Progenitor cell of endocrine pancreas (in vitro differentiated cells): ENCODE results near the gene CCRL2. TPM values are rescaled to one million over a fixed set of nuclear protein-coding genes. Genes with fewer than 3 reads are reported as not detected.

Experiments
- DNase-seq: peaks from one replicate; pipeline ENCODE4 v3.0.0; 2021; ENCODE audit warnings: low spot score; ENCODE audit not compliant: unreplicated experiment
- H3K27ac Mint-ChIP-seq: 2 replicates; pipeline ENCODE4 v1.8.0; 2021; ENCODE audit warnings: mild to moderate bottlenecking, moderate library complexity, mixed read lengths
- H3K27me3 Mint-ChIP-seq: 2 replicates; pipeline ENCODE4 v1.8.0; 2021; ENCODE audit warnings: mixed read lengths
- H3K36me3 Mint-ChIP-seq: 2 replicates; pipeline ENCODE4 v1.8.0; 2022; ENCODE audit warnings: mixed read lengths; ENCODE audit not compliant: insufficient read depth
- H3K4me1 Mint-ChIP-seq: 2 replicates; pipeline ENCODE4 v1.8.0; 2021; ENCODE audit warnings: low read depth, mixed read lengths
- H3K4me3 Mint-ChIP-seq: 2 replicates; pipeline ENCODE4 v1.8.0; 2021; ENCODE audit warnings: low read depth, mild to moderate bottlenecking, moderate library complexity, mixed read lengths
- H3K9me3 Mint-ChIP-seq: 2 replicates; pipeline ENCODE4 v1.8.0; 2021; ENCODE audit warnings: low read depth, mixed read lengths
- CTCF ChIP-seq: fragments of 200-600 bp; sonication (generic); IDR thresholded peaks from one replicate; pipeline ENCODE4 v1.5.0; 2021; ENCODE audit warnings: antibody characterized with exemption, mild to moderate bottlenecking; ENCODE audit not compliant: unreplicated experiment
- long read RNA-seq: library from polyadenylated mRNA; unstranded; transcript quantifications from one replicate; pipeline ENCODE4 v2.0.0, GENCODE V29; 2020
- total RNA-seq: library from RNA; stranded (reverse); gene quantifications from 2 replicates; pipeline ENCODE4 v1.2.1, GENCODE V29; 2021

CCRL2 gene, protein sequence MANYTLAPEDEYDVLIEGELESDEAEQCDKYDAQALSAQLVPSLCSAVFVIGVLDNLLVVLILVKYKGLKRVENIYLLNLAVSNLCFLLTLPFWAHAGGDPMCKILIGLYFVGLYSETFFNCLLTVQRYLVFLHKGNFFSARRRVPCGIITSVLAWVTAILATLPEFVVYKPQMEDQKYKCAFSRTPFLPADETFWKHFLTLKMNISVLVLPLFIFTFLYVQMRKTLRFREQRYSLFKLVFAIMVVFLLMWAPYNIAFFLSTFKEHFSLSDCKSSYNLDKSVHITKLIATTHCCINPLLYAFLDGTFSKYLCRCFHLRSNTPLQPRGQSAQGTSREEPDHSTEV
- total RNA-seq: not detected in 2 replicates
- long read RNA-seq: 0 reads

DNA sequence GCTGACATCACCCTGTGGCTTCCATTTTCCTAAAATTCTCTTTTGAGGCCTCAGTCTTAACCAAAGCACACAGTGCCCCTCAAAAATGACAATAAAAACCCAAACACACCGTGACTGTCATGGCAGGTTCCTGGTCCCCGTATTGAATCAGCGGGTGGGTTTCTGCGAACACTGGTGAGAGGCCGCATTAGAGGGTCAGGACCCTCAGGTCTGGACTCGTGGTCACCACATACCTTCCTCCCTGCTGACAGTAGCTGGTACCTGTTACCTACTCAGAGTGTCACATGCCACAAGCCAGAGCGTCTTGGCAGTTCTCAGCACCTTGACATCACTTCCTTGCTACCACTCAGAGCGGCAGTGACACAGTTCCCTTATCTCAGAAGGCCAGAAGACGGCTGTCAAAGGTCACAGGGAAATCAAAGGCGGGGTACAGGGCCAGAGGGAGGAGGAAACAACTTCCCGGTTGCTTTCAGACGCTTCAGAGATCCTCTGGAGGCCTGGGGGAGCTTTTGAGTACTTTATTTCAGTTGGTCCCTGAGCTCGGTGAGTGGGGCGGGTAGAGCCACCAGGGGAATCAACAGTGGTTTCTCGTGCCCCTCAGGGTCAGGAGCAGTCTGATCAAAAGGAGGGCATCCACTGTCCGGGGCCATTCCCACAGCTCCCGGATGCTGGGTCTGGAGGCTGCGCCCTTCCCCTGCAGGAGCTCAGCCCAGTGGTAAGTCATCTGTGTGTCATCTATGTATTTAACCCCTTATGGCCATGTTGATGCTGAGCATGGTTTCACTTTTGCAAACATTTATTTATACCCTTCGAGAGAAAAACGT, at the start of gene CCRL2, which contains the start of gene CCR5AS:
CCRL2 (plus strand) TSS at position 472 of the 824 bp plus-strand sequence. CDS start 821 bp downstream, outside the sequence.
CCR5AS (minus strand) TSS at position 279 of the 824 bp plus-strand sequence.
- Mint-ChIP-seq H3K4me3 (no peak within 1 kb of the TSS), H3K27ac (no peak within 1 kb of the TSS), H3K4me1 (peaks cover 15% of the 10 kb centered on the region), H3K27me3 (peaks cover 15% of the 10 kb centered on the region), H3K9me3 (no peaks in the 10 kb centered on the region), H3K36me3 (no peaks in the 10 kb centered on the region)
- DNase-seq: no peak
- no peak for TF ChIP-seq CTCF

- Mint-ChIP-seq H3K4me3 (no peak overlapping the region), H3K27ac (no peak overlapping the region), H3K4me1 (no peaks in the 10 kb centered on the region), H3K9me3 (no peaks in the 10 kb centered on the region), H3K36me3 (no peaks in the 10 kb centered on the region), H3K27me3 (peaks cover 41% of the 10 kb centered on the region)
- TF ChIP-seq CTCF: no peak
- DNase-seq: no peak
These were observed 48.6 kb upstream of the CCRL2 start for GRCh38 chr3:46358466-46358865.

GRCh38 chr3:46359733-46360493, 47.1 kb upstream of the CCRL2 start:
- no peaks in the 10 kb centered on the region for H3K4me1 Mint-ChIP-seq
- H3K27me3 Mint-ChIP-seq: peaks cover 37% of the 10 kb centered on the region
- DNase-seq: no peak
- no peak for TF ChIP-seq CTCF
- no peaks in the 10 kb centered on the region for H3K36me3 Mint-ChIP-seq
- H3K4me3 Mint-ChIP-seq: no peak overlapping the region
- no peak overlapping the region for H3K27ac Mint-ChIP-seq
- no peaks in the 10 kb centered on the region for H3K9me3 Mint-ChIP-seq

DNA sequence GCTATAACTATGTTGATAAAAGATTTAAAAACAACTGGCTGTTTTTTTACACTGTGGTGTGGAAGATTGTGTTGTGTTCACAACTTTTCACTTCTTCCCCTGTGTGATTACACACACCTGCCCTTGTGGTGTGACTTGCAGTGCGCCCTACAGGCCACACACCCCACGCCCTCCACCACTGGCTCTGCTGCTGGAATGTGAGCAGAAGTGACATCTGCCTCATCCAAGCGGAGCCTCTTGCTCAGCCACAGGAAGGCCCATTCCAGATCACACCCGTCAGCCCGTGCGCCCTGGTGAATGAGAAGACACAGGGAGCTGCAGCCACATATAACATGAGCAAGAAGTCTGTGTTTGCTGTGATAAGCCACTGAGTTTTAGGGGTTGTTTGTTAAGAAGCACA, 46.2 kb upstream of the CCRL2 start:
- no peak for DNase-seq
- Mint-ChIP-seq H3K36me3 (no peaks in the 10 kb centered on the region), H3K27me3 (peaks cover 30% of the 10 kb centered on the region), H3K4me3 (no peak overlapping the region), H3K27ac (no peak overlapping the region), H3K9me3 (no peaks in the 10 kb centered on the region), H3K4me1 (no peaks in the 10 kb centered on the region)
- no peak for TF ChIP-seq CTCF
